C4-2B (cell line): ENCODE data around the gene IL1RAPL2.
A peak's percentile ranks its signal among the peaks of the same experiment; 100 is the strongest.

Experiments
- H3K27ac ChIP-seq: fragments of 450-650 bp; 2 replicates; pipeline ENCODE4 v1.5.1; 2017
- CTCF ChIP-seq: fragments of 450-650 bp; conservative IDR thresholded peaks from 2 replicates; pipeline ENCODE4 v1.5.1; 2017; ENCODE audit warnings: mild to moderate bottlenecking
- ZFX ChIP-seq: fragments of 450-650 bp; IDR thresholded peaks from 2 replicates; pipeline ENCODE4 v1.6.1; 2017

The IL1RAPL2 gene

GRCh38 chrX:105191878-105192277 is 625.9 kb downstream of the IL1RAPL2 start:
- no peak overlapping the region for H3K27ac ChIP-seq
- no peak for TF ChIP-seq ZFX
- peak; percentile 37 for TF ChIP-seq CTCF

GRCh38 chrX:105209406-105209805 is 643.4 kb downstream of the IL1RAPL2 start:
- no peak for TF ChIP-seq CTCF
- TF ChIP-seq ZFX, result no peak
- no peak overlapping the region for H3K27ac ChIP-seq

- no peak for TF ChIP-seq ZFX
- peak; percentile 37 for TF ChIP-seq CTCF
- H3K27ac ChIP-seq, result no peak overlapping the region
Observed at GRCh38 chrX:105210258-105210657, 644.3 kb downstream of the IL1RAPL2 start.

- TF ChIP-seq ZFX (no peak), CTCF (no peak)
- no peak overlapping the region for H3K27ac ChIP-seq
Observed at GRCh38 chrX:105211066-105211575, 645.1 kb downstream of the IL1RAPL2 start.

GRCh38 chrX:105219454-105220401 is 653.7 kb downstream of the IL1RAPL2 start:
- no peak overlapping the region for H3K27ac ChIP-seq

GRCh38 chrX:105220636-105221035 is 654.6 kb downstream of the IL1RAPL2 start, which contains the start of gene TEX13A:
TSS of gene TEX13A (minus strand) at chrX:105220694. CDS start at chrX:105220397, 297 bp downstream.
- H3K27ac ChIP-seq, result no peak within 1 kb of the TSS
- TF ChIP-seq CTCF, result no peak

More at GRCh38 chrX:105219454-105220401, 653.7 kb downstream of the IL1RAPL2 start:
- TF ChIP-seq CTCF (no peak), ZFX (no peak)

GRCh38 chrX:105221374-105221773 is 655.4 kb downstream of the IL1RAPL2 start:
- no peak for TF ChIP-seq CTCF
- TF ChIP-seq ZFX, result no peak
- H3K27ac ChIP-seq, result no peak overlapping the region
